ENCODE data around the gene XPO4.

DNA sequence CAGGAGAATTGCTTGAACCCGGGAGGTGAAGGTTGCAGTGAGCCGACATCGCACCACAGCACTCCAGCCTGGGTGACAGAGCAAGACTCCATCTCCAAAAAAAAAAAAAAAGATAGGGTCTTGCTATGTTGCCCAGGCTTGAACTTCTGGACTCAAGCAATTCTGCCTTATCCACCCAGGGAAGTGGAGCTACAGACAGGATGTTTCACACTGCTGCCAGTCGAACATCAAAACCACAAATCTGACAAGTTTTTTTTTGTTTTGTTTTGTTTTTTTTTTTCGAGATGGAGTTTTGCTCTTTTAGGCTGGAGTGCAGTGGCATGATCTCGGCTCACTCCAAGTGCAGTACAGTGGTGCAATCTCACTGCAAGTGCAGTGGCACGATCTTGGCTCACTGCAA, 10.8 kb downstream of the XPO4 start:
- TF ChIP-seq, protein P1, sequence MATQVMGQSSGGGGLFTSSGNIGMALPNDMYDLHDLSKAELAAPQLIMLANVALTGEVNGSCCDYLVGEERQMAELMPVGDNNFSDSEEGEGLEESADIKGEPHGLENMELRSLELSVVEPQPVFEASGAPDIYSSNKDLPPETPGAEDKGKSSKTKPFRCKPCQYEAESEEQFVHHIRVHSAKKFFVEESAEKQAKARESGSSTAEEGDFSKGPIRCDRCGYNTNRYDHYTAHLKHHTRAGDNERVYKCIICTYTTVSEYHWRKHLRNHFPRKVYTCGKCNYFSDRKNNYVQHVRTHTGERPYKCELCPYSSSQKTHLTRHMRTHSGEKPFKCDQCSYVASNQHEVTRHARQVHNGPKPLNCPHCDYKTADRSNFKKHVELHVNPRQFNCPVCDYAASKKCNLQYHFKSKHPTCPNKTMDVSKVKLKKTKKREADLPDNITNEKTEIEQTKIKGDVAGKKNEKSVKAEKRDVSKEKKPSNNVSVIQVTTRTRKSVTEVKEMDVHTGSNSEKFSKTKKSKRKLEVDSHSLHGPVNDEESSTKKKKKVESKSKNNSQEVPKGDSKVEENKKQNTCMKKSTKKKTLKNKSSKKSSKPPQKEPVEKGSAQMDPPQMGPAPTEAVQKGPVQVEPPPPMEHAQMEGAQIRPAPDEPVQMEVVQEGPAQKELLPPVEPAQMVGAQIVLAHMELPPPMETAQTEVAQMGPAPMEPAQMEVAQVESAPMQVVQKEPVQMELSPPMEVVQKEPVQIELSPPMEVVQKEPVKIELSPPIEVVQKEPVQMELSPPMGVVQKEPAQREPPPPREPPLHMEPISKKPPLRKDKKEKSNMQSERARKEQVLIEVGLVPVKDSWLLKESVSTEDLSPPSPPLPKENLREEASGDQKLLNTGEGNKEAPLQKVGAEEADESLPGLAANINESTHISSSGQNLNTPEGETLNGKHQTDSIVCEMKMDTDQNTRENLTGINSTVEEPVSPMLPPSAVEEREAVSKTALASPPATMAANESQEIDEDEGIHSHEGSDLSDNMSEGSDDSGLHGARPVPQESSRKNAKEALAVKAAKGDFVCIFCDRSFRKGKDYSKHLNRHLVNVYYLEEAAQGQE (IDR thresholded peaks at IDR 0.05; ENCODE audit: insufficient read depth in 1 of 2, low read depth in 2 of 2, low read length in 2 of 2) = no peak
- TF ChIP-seq TAF1 (IDR thresholded peaks at IDR 0.05; ENCODE audit: borderline replicate concordance, insufficient read depth, low read length) = no peak
- TF ChIP-seq POLR2AphosphoS5 (IDR thresholded peaks at IDR 0.05; ENCODE audit: low read depth, low read length) = no peak
- TF ChIP-seq SIN3A (IDR thresholded peaks at IDR 0.05; ENCODE audit: borderline replicate concordance, insufficient read depth, low read length) = no peak
